WTC11 (cell line): ENCODE data around the gene FGF22. TPM values are rescaled to one million over a fixed set of nuclear protein-coding genes. Genes with fewer than 3 reads are reported as not detected.
A peak's percentile ranks its signal among the peaks of the same experiment; 100 is the strongest.
"Not testable (repeated sequence)": the region's sequence is repeated elsewhere in the genome, so short reads cannot be mapped to it uniquely, and the experiment has no call there.

ENCODE experiments used
- ATAC-seq: fragments of 200-7000 bp; cut with Tn5 transposase; 2 replicates; pipeline ENCODE4 v1.10.0; 2021; ENCODE audit warnings: mild to moderate bottlenecking, moderate library complexity
- CTCF ChIA-PET: fragments of 300-600 bp; sonication (Branson Sonifier 250); formaldehyde crosslinking; loops from one replicate; lab custom pipeline; 2021; ENCODE audit warnings: antibody characterized with exemption; lab: Charles Lee
- POLR2A ChIA-PET: fragments of 350-600 bp; sonication (Branson Sonifier 250); formaldehyde crosslinking; loops from one replicate; lab custom pipeline; 2021; ENCODE audit warnings: antibody characterized with exemption; lab: Charles Lee
- DNase-seq: peaks from one replicate; pipeline ENCODE4 v3.0.0; 2021; ENCODE audit warnings: low spot score
- H3K27ac Mint-ChIP-seq: 2 replicates; pipeline ENCODE4 v1.8.0; 2021; ENCODE audit warnings: mixed read lengths
- H3K27me3 Mint-ChIP-seq: 2 replicates; pipeline ENCODE4 v1.8.0; 2021; ENCODE audit warnings: low read depth, mild to moderate bottlenecking, moderate library complexity, mixed read lengths
- H3K36me3 Mint-ChIP-seq: 2 replicates; pipeline ENCODE4 v1.8.0; 2021; ENCODE audit warnings: mixed read lengths
- H3K4me1 Mint-ChIP-seq: 2 replicates; pipeline ENCODE4 v1.8.0; 2022; ENCODE audit warnings: mixed read lengths
- H3K4me3 Mint-ChIP-seq: 2 replicates; pipeline ENCODE4 v1.8.0; 2021; ENCODE audit warnings: mild to moderate bottlenecking, moderate library complexity, mixed read lengths
- H3K9me3 Mint-ChIP-seq: 2 replicates; pipeline ENCODE4 v1.8.0; 2021; ENCODE audit warnings: mixed read lengths
- ETV6 ChIP-seq: sonication (generic); formaldehyde crosslinking; IDR thresholded peaks from 2 replicates; pipeline ENCODE4 v1.8.1; 2022; ENCODE audit warnings: mild to moderate bottlenecking, missing genetic modification reagents
- FOXJ3 ChIP-seq: sonication (generic); formaldehyde crosslinking; IDR thresholded peaks from 2 replicates; pipeline ENCODE4 v1.9.0; 2021; ENCODE audit warnings: missing genetic modification reagents, mild to moderate bottlenecking, borderline replicate concordance
- FOXK1 ChIP-seq: sonication (generic); formaldehyde crosslinking; IDR thresholded peaks from 2 replicates; pipeline ENCODE4 v1.8.0; 2022; ENCODE audit warnings: mild to moderate bottlenecking, moderate library complexity, missing genetic modification reagents
- NFYB ChIP-seq: sonication (generic); formaldehyde crosslinking; conservative IDR thresholded peaks from 2 replicates; pipeline ENCODE4 v1.8.0; 2022; ENCODE audit warnings: low read depth, missing genetic modification reagents
- ZNF232 ChIP-seq: sonication (generic); formaldehyde crosslinking; IDR thresholded peaks from 2 replicates; pipeline ENCODE4 v1.8.0; 2022; ENCODE audit warnings: mild to moderate bottlenecking, missing genetic modification reagents
- ZNF416 ChIP-seq: fragments of 250-450 bp; sonication (Bioruptor Pico); IDR thresholded peaks from 2 replicates; pipeline ENCODE4 v1.9.0; 2021; ENCODE audit warnings: mild to moderate bottlenecking, inconsistent platforms
- total RNA-seq: library from RNA; stranded (reverse); gene quantifications from 3 replicates; pipeline ENCODE4 v1.2.3, GENCODE V29; 2021
- TF ChIP-seq, protein P1 (sequence below): sonication (generic); formaldehyde crosslinking; IDR thresholded peaks from 2 replicates; pipeline ENCODE4 v1.8.1; 2022; ENCODE audit warnings: mild to moderate bottlenecking, moderate library complexity, missing genetic modification reagents
- TF ChIP-seq, protein P2 (sequence below): fragments of 250-450 bp; sonication (Bioruptor Pico); IDR thresholded peaks from 2 replicates; pipeline ENCODE4 v1.8.0; 2021; ENCODE audit warnings: mild to moderate bottlenecking
- TF ChIP-seq, protein P3 (sequence below): sonication (generic); formaldehyde crosslinking; conservative IDR thresholded peaks from 2 replicates; pipeline ENCODE4 v1.8.1; 2022; ENCODE audit warnings: mild to moderate bottlenecking, missing genetic modification reagents
- TF ChIP-seq, protein P4 (sequence below): fragments of 200-600 bp; IDR thresholded peaks from 2 replicates; pipeline ENCODE4 v1.8.0; 2022; ENCODE audit warnings: antibody characterized with exemption

FGF22 gene
- total RNA-seq, 1 experiment from 2014 or later = 1.6 TPM

DNA sequence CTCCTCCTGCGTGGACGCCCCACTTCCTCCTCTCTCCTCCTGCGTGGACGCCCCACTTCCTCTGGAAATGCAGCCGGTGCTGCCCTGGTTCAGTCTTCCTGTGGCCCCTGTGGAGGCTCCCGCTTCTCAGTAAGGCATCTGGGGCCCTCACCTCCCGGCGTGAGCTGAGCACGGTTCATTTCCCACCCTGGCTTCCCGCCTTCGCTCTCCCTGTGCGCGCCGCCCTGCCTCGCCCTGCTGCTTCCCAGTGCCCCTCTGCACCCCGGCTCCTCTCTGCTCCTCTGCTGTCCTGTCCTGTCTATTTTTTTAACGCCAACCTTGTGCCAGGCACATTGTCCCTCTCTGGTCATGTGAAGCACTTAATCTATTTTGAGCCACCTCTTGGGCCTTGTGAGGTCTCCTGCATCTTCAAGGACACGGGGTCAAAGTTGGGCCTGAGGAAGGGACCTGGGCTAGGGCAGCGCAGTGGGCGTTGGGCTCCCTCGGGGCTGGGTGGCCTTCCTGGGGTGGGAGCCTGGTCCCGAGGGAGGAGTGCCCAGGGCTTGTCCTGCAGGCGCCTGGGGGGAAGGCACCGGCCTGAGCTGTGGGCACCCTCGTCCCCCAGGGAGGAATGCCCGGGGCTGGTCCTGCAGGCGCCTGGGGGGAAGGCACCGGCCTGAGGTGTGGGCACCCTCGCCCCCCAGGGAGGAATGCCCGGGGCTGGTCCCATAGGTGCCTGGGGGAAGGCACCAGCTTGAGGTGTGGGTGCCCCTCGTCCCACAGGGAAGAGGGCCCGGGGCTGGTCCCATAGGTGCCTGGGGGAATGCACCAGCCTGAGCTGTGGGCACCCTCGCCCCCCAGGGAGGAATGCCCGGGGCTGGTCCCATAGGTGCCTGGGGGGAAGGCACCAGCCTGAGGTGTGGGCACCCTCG, 37.0 kb upstream of the FGF22 start:
- CTCF ChIA-PET = no interaction called here
- Mint-ChIP-seq H3K9me3 (peaks cover 19% of the 10 kb centered on the region), H3K27ac (no peak overlapping the region), H3K4me3 (no peak overlapping the region), H3K36me3 (peaks cover 9% of the 10 kb centered on the region; the same call in 1 of the 2 replicates), H3K4me1 (no peaks in the 10 kb centered on the region), H3K27me3 (peaks cover 9% of the 10 kb centered on the region)
- POLR2A ChIA-PET = no interaction called here
- no peak for DNase-seq
- no peak for ATAC-seq
- TF ChIP-seq, protein P1, sequence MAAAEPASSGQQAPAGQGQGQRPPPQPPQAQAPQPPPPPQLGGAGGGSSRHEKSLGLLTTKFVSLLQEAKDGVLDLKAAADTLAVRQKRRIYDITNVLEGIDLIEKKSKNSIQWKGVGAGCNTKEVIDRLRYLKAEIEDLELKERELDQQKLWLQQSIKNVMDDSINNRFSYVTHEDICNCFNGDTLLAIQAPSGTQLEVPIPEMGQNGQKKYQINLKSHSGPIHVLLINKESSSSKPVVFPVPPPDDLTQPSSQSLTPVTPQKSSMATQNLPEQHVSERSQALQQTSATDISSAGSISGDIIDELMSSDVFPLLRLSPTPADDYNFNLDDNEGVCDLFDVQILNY (CRISPR knock-in tag) = no peak
- TF ChIP-seq ZNF416 (CRISPR knock-in tag) = no peak
- no peak for TF ChIP-seq FOXK1
- TF ChIP-seq ETV6 (CRISPR knock-in tag) = no peak
- TF ChIP-seq, protein P2, sequence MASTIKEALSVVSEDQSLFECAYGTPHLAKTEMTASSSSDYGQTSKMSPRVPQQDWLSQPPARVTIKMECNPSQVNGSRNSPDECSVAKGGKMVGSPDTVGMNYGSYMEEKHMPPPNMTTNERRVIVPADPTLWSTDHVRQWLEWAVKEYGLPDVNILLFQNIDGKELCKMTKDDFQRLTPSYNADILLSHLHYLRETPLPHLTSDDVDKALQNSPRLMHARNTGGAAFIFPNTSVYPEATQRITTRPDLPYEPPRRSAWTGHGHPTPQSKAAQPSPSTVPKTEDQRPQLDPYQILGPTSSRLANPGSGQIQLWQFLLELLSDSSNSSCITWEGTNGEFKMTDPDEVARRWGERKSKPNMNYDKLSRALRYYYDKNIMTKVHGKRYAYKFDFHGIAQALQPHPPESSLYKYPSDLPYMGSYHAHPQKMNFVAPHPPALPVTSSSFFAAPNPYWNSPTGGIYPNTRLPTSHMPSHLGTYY (CRISPR knock-in tag) = no peak

DNA sequence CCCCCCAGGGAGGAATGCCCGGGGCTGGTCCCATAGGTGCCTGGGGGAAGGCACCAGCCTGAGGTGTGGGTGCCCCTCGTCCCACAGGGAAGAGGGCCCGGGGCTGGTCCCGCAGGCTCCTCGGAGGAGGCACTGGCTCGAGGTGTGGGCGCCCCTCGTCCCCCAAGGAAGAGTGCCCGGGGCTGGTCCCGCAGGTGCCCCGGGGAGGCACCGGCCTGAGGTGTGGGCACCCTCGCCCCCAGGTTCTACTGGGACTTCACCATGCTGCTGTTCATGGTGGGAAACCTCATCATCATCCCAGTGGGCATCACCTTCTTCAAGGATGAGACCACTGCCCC, 36.4 kb upstream of the FGF22 start:
- DNase-seq, H3K27ac Mint-ChIP-seq, POLR2A ChIA-PET, H3K36me3 Mint-ChIP-seq, H3K4me1 Mint-ChIP-seq, ATAC-seq, H3K4me3 Mint-ChIP-seq, CTCF ChIA-PET, H3K27me3 Mint-ChIP-seq: not testable (repeated sequence)
- H3K9me3 Mint-ChIP-seq = peaks cover 19% of the 10 kb centered on the region

DNA sequence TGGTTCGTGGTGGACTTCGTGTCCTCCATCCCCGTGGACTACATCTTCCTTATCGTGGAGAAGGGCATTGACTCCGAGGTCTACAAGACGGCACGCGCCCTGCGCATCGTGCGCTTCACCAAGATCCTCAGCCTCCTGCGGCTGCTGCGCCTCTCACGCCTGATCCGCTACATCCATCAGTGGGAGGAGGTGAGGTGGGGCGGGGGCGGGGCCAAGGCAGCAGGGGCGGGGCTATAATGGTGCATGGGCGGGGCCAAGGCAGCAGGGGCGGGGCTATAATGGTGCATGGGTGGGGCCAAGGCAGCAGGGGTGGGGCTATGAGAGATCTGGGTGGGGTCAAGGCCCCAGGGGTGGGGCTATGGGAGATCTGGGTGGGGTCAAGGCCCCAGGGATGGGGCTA, 35.9 kb upstream of the FGF22 start:
- H3K27ac Mint-ChIP-seq, H3K36me3 Mint-ChIP-seq, H3K27me3 Mint-ChIP-seq, H3K4me1 Mint-ChIP-seq, ATAC-seq, CTCF ChIA-PET, POLR2A ChIA-PET, H3K4me3 Mint-ChIP-seq, DNase-seq: not testable (repeated sequence)
- H3K9me3 Mint-ChIP-seq = peaks cover 19% of the 10 kb centered on the region

DNA sequence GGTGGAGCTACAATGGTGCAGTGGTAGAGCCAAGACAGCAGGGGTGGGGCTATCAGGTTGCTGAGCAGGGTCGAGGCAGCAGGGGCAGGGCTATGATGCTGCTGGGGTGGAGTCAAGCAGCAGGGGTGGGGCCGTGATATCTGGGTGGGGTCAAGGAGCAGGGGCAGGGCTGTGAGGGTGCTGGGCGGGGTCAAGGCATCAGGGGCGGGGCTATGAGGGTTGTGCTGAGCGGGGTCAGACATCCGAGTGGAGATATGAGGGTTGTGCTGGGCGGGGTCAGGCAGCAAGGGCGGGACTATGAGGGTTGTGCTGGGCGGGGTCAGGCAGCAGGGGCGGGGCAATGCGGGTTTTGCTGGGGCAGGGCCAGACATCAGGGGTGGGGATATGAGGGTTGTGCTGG, 35.3 kb upstream of the FGF22 start:
- H3K4me3 Mint-ChIP-seq = no peak overlapping the region
- H3K4me1 Mint-ChIP-seq = no peaks in the 10 kb centered on the region
- ChIA-PET POLR2A (no interaction called here), CTCF (interaction anchor here (0.8 kb wide), 1 partner anchor 20 kb away, joined by 3 read pairs; no protein-coding TSS in a partner anchor)
- ATAC-seq = peak; percentile 65
- peaks cover 19% of the 10 kb centered on the region for H3K9me3 Mint-ChIP-seq
- no peak for TF ChIP-seq NFYB (CRISPR knock-in tag)
- no peak for TF ChIP-seq FOXJ3 (CRISPR knock-in tag)
- no peak for TF ChIP-seq ZNF232 (CRISPR knock-in tag)
- TF ChIP-seq, protein P3, sequence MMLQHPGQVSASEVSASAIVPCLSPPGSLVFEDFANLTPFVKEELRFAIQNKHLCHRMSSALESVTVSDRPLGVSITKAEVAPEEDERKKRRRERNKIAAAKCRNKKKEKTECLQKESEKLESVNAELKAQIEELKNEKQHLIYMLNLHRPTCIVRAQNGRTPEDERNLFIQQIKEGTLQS (CRISPR knock-in tag) = no peak
- peaks cover 9% of the 10 kb centered on the region; the same call in 1 of the 2 replicates for H3K36me3 Mint-ChIP-seq
- DNase-seq = no peak
- H3K27me3 Mint-ChIP-seq = peaks cover 9% of the 10 kb centered on the region
- H3K27ac Mint-ChIP-seq = no peak overlapping the region

DNA sequence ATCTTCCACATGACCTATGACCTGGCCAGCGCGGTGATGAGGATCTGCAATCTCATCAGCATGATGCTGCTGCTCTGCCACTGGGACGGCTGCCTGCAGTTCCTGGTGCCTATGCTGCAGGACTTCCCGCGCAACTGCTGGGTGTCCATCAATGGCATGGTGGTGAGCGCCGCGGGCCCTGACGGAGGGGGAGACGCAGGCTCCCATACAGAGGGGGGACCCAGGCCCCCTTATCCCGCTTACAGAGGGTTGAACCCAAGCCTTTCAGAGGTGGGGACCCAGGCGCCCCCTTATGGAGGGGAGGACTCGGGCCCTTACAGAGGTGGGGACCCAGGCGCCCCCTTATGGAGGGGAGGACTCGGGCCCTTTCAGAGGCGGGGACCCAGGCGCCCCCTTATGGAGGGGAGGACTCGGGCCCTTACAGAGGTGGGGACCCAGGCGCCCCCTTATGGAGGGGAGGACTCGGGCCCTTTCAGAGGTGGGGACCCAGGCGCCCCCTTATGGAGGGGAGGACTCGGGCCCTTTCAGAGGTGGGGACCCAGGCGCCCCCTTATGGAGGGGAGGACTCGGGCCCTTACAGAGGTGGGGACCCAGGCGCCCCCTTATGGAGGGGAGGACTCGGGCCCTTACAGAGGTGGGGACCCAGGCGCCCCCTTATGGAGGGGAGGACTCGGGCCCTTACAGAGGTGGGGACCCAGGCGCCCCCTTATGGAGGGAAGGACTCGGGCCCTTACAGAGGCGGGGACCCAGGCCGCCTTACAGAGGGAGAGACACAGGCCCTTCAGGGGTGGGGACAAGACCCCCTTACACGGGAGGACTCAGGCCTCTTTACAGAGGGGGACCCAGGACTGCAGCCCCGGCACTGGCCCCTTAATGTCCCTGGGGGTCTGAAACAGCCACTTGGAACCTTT, 34.4 kb upstream of the FGF22 start:
- CTCF ChIA-PET, POLR2A ChIA-PET, H3K4me1 Mint-ChIP-seq, H3K27ac Mint-ChIP-seq, H3K4me3 Mint-ChIP-seq, H3K27me3 Mint-ChIP-seq: not testable (repeated sequence)
- ATAC-seq = peak; percentile 29; the same call in 1 of the 2 replicates
- TF ChIP-seq, protein P4, sequence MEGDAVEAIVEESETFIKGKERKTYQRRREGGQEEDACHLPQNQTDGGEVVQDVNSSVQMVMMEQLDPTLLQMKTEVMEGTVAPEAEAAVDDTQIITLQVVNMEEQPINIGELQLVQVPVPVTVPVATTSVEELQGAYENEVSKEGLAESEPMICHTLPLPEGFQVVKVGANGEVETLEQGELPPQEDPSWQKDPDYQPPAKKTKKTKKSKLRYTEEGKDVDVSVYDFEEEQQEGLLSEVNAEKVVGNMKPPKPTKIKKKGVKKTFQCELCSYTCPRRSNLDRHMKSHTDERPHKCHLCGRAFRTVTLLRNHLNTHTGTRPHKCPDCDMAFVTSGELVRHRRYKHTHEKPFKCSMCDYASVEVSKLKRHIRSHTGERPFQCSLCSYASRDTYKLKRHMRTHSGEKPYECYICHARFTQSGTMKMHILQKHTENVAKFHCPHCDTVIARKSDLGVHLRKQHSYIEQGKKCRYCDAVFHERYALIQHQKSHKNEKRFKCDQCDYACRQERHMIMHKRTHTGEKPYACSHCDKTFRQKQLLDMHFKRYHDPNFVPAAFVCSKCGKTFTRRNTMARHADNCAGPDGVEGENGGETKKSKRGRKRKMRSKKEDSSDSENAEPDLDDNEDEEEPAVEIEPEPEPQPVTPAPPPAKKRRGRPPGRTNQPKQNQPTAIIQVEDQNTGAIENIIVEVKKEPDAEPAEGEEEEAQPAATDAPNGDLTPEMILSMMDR = peak; percentile 30; the same call in 1 of the 2 replicates
- TF ChIP-seq, all 79 proteins: peak for 1; not testable (repeated sequence) for 78
- H3K9me3 Mint-ChIP-seq = peaks cover 19% of the 10 kb centered on the region
- not testable (repeated sequence) for H3K36me3 Mint-ChIP-seq, DNase-seq
